Activated T-cell treated with anti-CD3 and anti-CD28 coated beads, Interleukin-2, amount 50 U/mL, for 24 hours (primary cell): ENCODE results near the gene TRPV4.

Source experiments
- DNase-seq: peaks from one replicate; pipeline ENCODE4 v3.0.0-alpha.2; 2020
- H3K27ac Mint-ChIP-seq: 2 replicates; pipeline ENCODE4 v1.8.0; 2020; ENCODE audit warnings: mild to moderate bottlenecking, mixed read lengths
- H3K27me3 Mint-ChIP-seq: 2 replicates; pipeline ENCODE4 v1.8.0; 2020; ENCODE audit warnings: mixed read lengths
- H3K36me3 Mint-ChIP-seq: 2 replicates; pipeline ENCODE4 v1.8.0; 2020; ENCODE audit warnings: low read depth, mixed read lengths
- H3K4me1 Mint-ChIP-seq: 2 replicates; pipeline ENCODE4 v1.8.0; 2020; ENCODE audit warnings: low read depth, mixed read lengths
- H3K4me3 Mint-ChIP-seq: 2 replicates; pipeline ENCODE4 v1.8.0; 2020; ENCODE audit warnings: mild to moderate bottlenecking, moderate library complexity, mixed read lengths
- H3K9me3 Mint-ChIP-seq: 2 replicates; pipeline ENCODE4 v1.8.0; 2020; ENCODE audit warnings: mixed read lengths

Gene TRPV4

GRCh38 chr12:109793411-109793810 is 39.8 kb downstream of the TRPV4 start:
- Mint-ChIP-seq H3K4me1 (no peaks in the 10 kb centered on the region), H3K27ac (no peak overlapping the region), H3K4me3 (no peak overlapping the region), H3K36me3 (no peaks in the 10 kb centered on the region), H3K27me3 (peaks cover 18% of the 10 kb centered on the region), H3K9me3 (no peaks in the 10 kb centered on the region)
- DNase-seq: no peak

GRCh38 chr12:109792992-109793391 is 40.2 kb downstream of the TRPV4 start:
- Mint-ChIP-seq H3K36me3 (no peaks in the 10 kb centered on the region), H3K9me3 (no peaks in the 10 kb centered on the region), H3K4me1 (no peaks in the 10 kb centered on the region), H3K27ac (no peak overlapping the region), H3K27me3 (peaks cover 18% of the 10 kb centered on the region), H3K4me3 (no peak overlapping the region)
- no peak for DNase-seq

GRCh38 chr12:109789526-109790048 is 43.6 kb downstream of the TRPV4 start:
- H3K9me3 Mint-ChIP-seq: no peaks in the 10 kb centered on the region
- H3K36me3 Mint-ChIP-seq: no peaks in the 10 kb centered on the region
- H3K27ac Mint-ChIP-seq: no peak overlapping the region
- DNase-seq: no peak
- no peaks in the 10 kb centered on the region for H3K4me1 Mint-ChIP-seq
- H3K27me3 Mint-ChIP-seq: peaks cover 10% of the 10 kb centered on the region
- no peak overlapping the region for H3K4me3 Mint-ChIP-seq

GRCh38 chr12:109786799-109787198 is 46.4 kb downstream of the TRPV4 start:
- no peak for DNase-seq
- peaks cover 10% of the 10 kb centered on the region for H3K27me3 Mint-ChIP-seq
- H3K27ac Mint-ChIP-seq: no peak overlapping the region
- no peaks in the 10 kb centered on the region for H3K9me3 Mint-ChIP-seq
- H3K36me3 Mint-ChIP-seq: no peaks in the 10 kb centered on the region
- no peaks in the 10 kb centered on the region for H3K4me1 Mint-ChIP-seq
- no peak overlapping the region for H3K4me3 Mint-ChIP-seq

GRCh38 chr12:109785854-109786253 is 47.3 kb downstream of the TRPV4 start:
- Mint-ChIP-seq H3K27ac (no peak overlapping the region), H3K9me3 (no peaks in the 10 kb centered on the region), H3K36me3 (no peaks in the 10 kb centered on the region), H3K27me3 (peaks cover 10% of the 10 kb centered on the region), H3K4me3 (no peak overlapping the region), H3K4me1 (no peaks in the 10 kb centered on the region)
- no peak for DNase-seq

GRCh38 chr12:109783965-109784244 is 49.3 kb downstream of the TRPV4 start:
- no peak overlapping the region for H3K27ac Mint-ChIP-seq
- H3K4me1 Mint-ChIP-seq: no peaks in the 10 kb centered on the region
- no peaks in the 10 kb centered on the region for H3K36me3 Mint-ChIP-seq
- H3K27me3 Mint-ChIP-seq: peaks cover 10% of the 10 kb centered on the region
- H3K9me3 Mint-ChIP-seq: no peaks in the 10 kb centered on the region
- H3K4me3 Mint-ChIP-seq: no peak overlapping the region
- no peak for DNase-seq

GRCh38 chr12:109783135-109783964 is 49.8 kb downstream of the TRPV4 start:
- DNase-seq: no peak
- Mint-ChIP-seq H3K4me3 (no peak overlapping the region), H3K4me1 (no peaks in the 10 kb centered on the region), H3K27ac (no peak overlapping the region), H3K36me3 (no peaks in the 10 kb centered on the region), H3K9me3 (no peaks in the 10 kb centered on the region), H3K27me3 (peaks cover 10% of the 10 kb centered on the region)

GRCh38 chr12:109782326-109782703 is 50.9 kb downstream of the TRPV4 start:
- Mint-ChIP-seq H3K4me1 (peaks cover 4% of the 10 kb centered on the region), H3K9me3 (no peaks in the 10 kb centered on the region), H3K36me3 (no peaks in the 10 kb centered on the region), H3K27ac (no peak overlapping the region), H3K27me3 (peaks cover 7% of the 10 kb centered on the region), H3K4me3 (no peak overlapping the region)
- DNase-seq: no peak

GRCh38 chr12:109781668-109782325 is 51.4 kb downstream of the TRPV4 start:
- H3K4me3 Mint-ChIP-seq: no peak overlapping the region
- no peaks in the 10 kb centered on the region for H3K36me3 Mint-ChIP-seq
- H3K27ac Mint-ChIP-seq: no peak overlapping the region

GRCh38 chr12:109779382-109779781 is 53.8 kb downstream of the TRPV4 start:
- H3K9me3 Mint-ChIP-seq: no peaks in the 10 kb centered on the region
- peaks cover 4% of the 10 kb centered on the region for H3K4me1 Mint-ChIP-seq
- H3K4me3 Mint-ChIP-seq: no peak overlapping the region
- H3K27me3 Mint-ChIP-seq: peaks cover 7% of the 10 kb centered on the region
- H3K36me3 Mint-ChIP-seq: no peaks in the 10 kb centered on the region
- no peak overlapping the region for H3K27ac Mint-ChIP-seq
- no peak for DNase-seq

More at GRCh38 chr12:109781668-109782325, 51.4 kb downstream of the TRPV4 start:
- no peak for DNase-seq
- peaks cover 4% of the 10 kb centered on the region for H3K4me1 Mint-ChIP-seq
- no peaks in the 10 kb centered on the region for H3K9me3 Mint-ChIP-seq
- peaks cover 7% of the 10 kb centered on the region for H3K27me3 Mint-ChIP-seq

- no peak for DNase-seq
- no peaks in the 10 kb centered on the region for H3K9me3 Mint-ChIP-seq
- peaks cover 4% of the 10 kb centered on the region for H3K4me1 Mint-ChIP-seq
- no peak overlapping the region for H3K27ac Mint-ChIP-seq
- H3K4me3 Mint-ChIP-seq: no peak overlapping the region
- H3K27me3 Mint-ChIP-seq: peaks cover 9% of the 10 kb centered on the region
- no peaks in the 10 kb centered on the region for H3K36me3 Mint-ChIP-seq
Measured at GRCh38 chr12:109778684-109779083, 54.5 kb downstream of the TRPV4 start.

GRCh38 chr12:109777544-109777943 is 55.7 kb downstream of the TRPV4 start:
- no peak overlapping the region for H3K27ac Mint-ChIP-seq
- DNase-seq: no peak
- H3K4me3 Mint-ChIP-seq: no peak overlapping the region
- no peaks in the 10 kb centered on the region for H3K9me3 Mint-ChIP-seq
- H3K36me3 Mint-ChIP-seq: no peaks in the 10 kb centered on the region
- peaks cover 5% of the 10 kb centered on the region for H3K27me3 Mint-ChIP-seq
- H3K4me1 Mint-ChIP-seq: peaks cover 6% of the 10 kb centered on the region

- Mint-ChIP-seq H3K27ac (no peak overlapping the region), H3K4me1 (peaks cover 6% of the 10 kb centered on the region), H3K36me3 (no peaks in the 10 kb centered on the region), H3K9me3 (no peaks in the 10 kb centered on the region), H3K27me3 (peaks cover 4% of the 10 kb centered on the region), H3K4me3 (no peak overlapping the region)
- no peak for DNase-seq
Measured at GRCh38 chr12:109776624-109777023, 56.6 kb downstream of the TRPV4 start.

GRCh38 chr12:109775172-109775881 is 57.9 kb downstream of the TRPV4 start:
- no peak overlapping the region for H3K4me3 Mint-ChIP-seq
- peak; percentile 82 for DNase-seq
- no peak overlapping the region for H3K27ac Mint-ChIP-seq
- no peaks in the 10 kb centered on the region for H3K9me3 Mint-ChIP-seq
- peaks cover 6% of the 10 kb centered on the region for H3K4me1 Mint-ChIP-seq
- no peaks in the 10 kb centered on the region for H3K36me3 Mint-ChIP-seq
- peaks cover 4% of the 10 kb centered on the region for H3K27me3 Mint-ChIP-seq
